Caco-2 (cell line): Measurements from ENCODE around the gene MRPS25. TPM values are rescaled to one million over a fixed set of nuclear protein-coding genes. Genes with fewer than 3 reads are reported as not detected.

ENCODE experiments used
- BruUV-seq: library from RNA; stranded (reverse); fragments of 400-500 nt; replicated peaks from 2 replicates; lab custom pipeline; 2021; lab: Mats Ljungman, UMichigan
- CTCF ChIA-PET: fragments of 300-600 bp; sonication (Branson Sonifier 250); formaldehyde crosslinking; loops from one replicate; lab custom pipeline; 2022; ENCODE audit warnings: antibody characterized with exemption; lab: Charles Lee
- POLR2A ChIA-PET: fragments of 300-600 bp; sonication (Branson Sonifier 250); formaldehyde crosslinking; loops from one replicate; lab custom pipeline; 2022; ENCODE audit warnings: antibody characterized with exemption; lab: Charles Lee
- DNase-seq, 2 experiments: peaks; one replicate each; pipeline versions ENCODE4 v3.0.0 to v3.0.0-alpha.2; 2020 to 2022
- H3K27me3 ChIP-seq: replicated peaks from 2 replicates; pipeline ENCODE4 v1.6.0; 2011; ENCODE audit warnings: low read length; ENCODE audit not compliant: control insufficient read depth, insufficient read depth
- H3K36me3 ChIP-seq: 2 replicates; pipeline ENCODE4 v1.5.1; 2011; ENCODE audit warnings: low read length; ENCODE audit not compliant: control insufficient read depth, insufficient read depth
- H3K4me1 ChIP-seq: fragments of 250-450 bp; sonication (Bioruptor Pico); 2 replicates; pipeline ENCODE4 v1.5.1; 2020; ENCODE audit warnings: mild to moderate bottlenecking
- H3K4me3 ChIP-seq: 2 replicates; pipeline ENCODE4 v1.5.1; 2011; ENCODE audit warnings: low read depth, mild to moderate bottlenecking, control low read depth, low read length
- H3K9me3 ChIP-seq: fragments of 250-450 bp; sonication (Bioruptor Pico); 2 replicates; pipeline ENCODE4 v1.5.1; 2020; ENCODE audit warnings: mild to moderate bottlenecking, moderate library complexity
- H3K27ac Mint-ChIP-seq: one replicate; pipeline ENCODE4 v1.8.0; 2022; ENCODE audit warnings: mixed read lengths; ENCODE audit not compliant: unreplicated experiment
- H3K27me3 Mint-ChIP-seq: one replicate; pipeline ENCODE4 v1.8.0; 2022; ENCODE audit warnings: mixed read lengths; ENCODE audit not compliant: insufficient read depth, unreplicated experiment
- H3K36me3 Mint-ChIP-seq: one replicate; pipeline ENCODE4 v1.8.0; 2022; ENCODE audit warnings: mild to moderate bottlenecking, mixed read lengths; ENCODE audit not compliant: insufficient read depth, unreplicated experiment
- H3K4me1 Mint-ChIP-seq: one replicate; pipeline ENCODE4 v1.8.0; 2022; ENCODE audit warnings: low read depth, mixed read lengths; ENCODE audit not compliant: unreplicated experiment
- H3K4me3 Mint-ChIP-seq: one replicate; pipeline ENCODE4 v1.8.0; 2022; ENCODE audit warnings: mild to moderate bottlenecking, moderate library complexity, mixed read lengths; ENCODE audit not compliant: unreplicated experiment
- H3K9me3 Mint-ChIP-seq: one replicate; pipeline ENCODE4 v1.8.0; 2022; ENCODE audit warnings: mixed read lengths; ENCODE audit not compliant: unreplicated experiment
- CTCF ChIP-seq, 2 experiments: fragments of 200-600 bp in 1 of 2; IDR thresholded peaks; 1 replicate in 1 of 2; 2 replicates in 1 of 2; pipeline versions ENCODE4 v1.5.1 to v1.8.0; 2011 to 2022; ENCODE audit warnings: antibody characterized with exemption in 1 of 2, control low read depth in 1 of 2, inconsistent platforms in 1 of 2, low read depth in 1 of 2, low read length in 1 of 2, mild to moderate bottlenecking in 1 of 2, moderate library complexity in 1 of 2; ENCODE audit not compliant: insufficient read depth in 1 of 2, severe bottlenecking in 1 of 2, unreplicated experiment in 1 of 2
- intact Hi-C: fragments of 100-400 bp; cut with micrococcal nuclease; formaldehyde crosslinking; loops from one replicate; pipeline ENCODE4 v1.10.0; 2022; ENCODE audit not compliant: unreplicated experiment
- total RNA-seq: library from RNA; stranded (reverse); gene quantifications from 2 replicates; pipeline ENCODE4 v1.2.3, GENCODE V29; 2022

MRPS25 gene
- total RNA-seq, 1 experiment from 2014 or later = 53.3 TPM

- CTCF ChIA-PET = interaction anchor here (1.0 kb wide), 1 partner anchor 142 kb away, joined by 3 read pairs; the partner anchor contains the start of gene CAPN7
- TF ChIP-seq CTCF (IDR thresholded peaks at IDR 0.05; ENCODE audit: insufficient read depth in 1 of 2, low read depth in 1 of 2, low read length in 1 of 2, severe bottlenecking in 1 of 2, unreplicated experiment in 1 of 2) = no peak
- intact Hi-C loops = no loop called here
- Mint-ChIP-seq H3K27ac (peak overlapping the region; percentile 96), H3K4me3 (peak overlapping the region; percentile 92), H3K9me3 (no peaks in the 10 kb centered on the region), H3K27me3 (no peaks in the 10 kb centered on the region), H3K36me3 (peaks cover 47% of the 10 kb centered on the region), H3K4me1 (peaks cover 10% of the 10 kb centered on the region)
- Histone ChIP-seq H3K4me3 (peak overlapping the region; percentile 90), H3K9me3 (no peaks in the 10 kb centered on the region), H3K4me1 (peaks cover 17% of the 10 kb centered on the region), H3K36me3 (peaks cover 2% of the 10 kb centered on the region; the same call in 1 of the 2 replicates), H3K27me3 (no peaks in the 10 kb centered on the region)
- POLR2A ChIA-PET = no interaction called here
- no peak for DNase-seq
- BruUV-seq = no TSS peak
Measured at GRCh38 chr3:15063656-15064286, 1.3 kb downstream of the MRPS25 start.

GRCh38 chr3:15063238-15063637, 1.9 kb downstream of the MRPS25 start:
- Histone ChIP-seq H3K27me3 (no peaks in the 10 kb centered on the region), H3K9me3 (no peaks in the 10 kb centered on the region), H3K36me3 (peaks cover 2% of the 10 kb centered on the region; the same call in 1 of the 2 replicates), H3K4me1 (peaks cover 17% of the 10 kb centered on the region), H3K4me3 (no peak overlapping the region)
- no TSS peak for BruUV-seq
- POLR2A ChIA-PET = no interaction called here
- intact Hi-C loops = no loop called here
- Mint-ChIP-seq H3K27ac (peak overlapping the region; percentile 70), H3K4me3 (peak overlapping the region; percentile 92), H3K4me1 (peaks cover 10% of the 10 kb centered on the region), H3K9me3 (no peaks in the 10 kb centered on the region), H3K36me3 (peaks cover 53% of the 10 kb centered on the region), H3K27me3 (no peaks in the 10 kb centered on the region)
- CTCF ChIA-PET = no interaction called here
- TF ChIP-seq CTCF (IDR thresholded peaks at IDR 0.05; ENCODE audit: insufficient read depth in 1 of 2, low read depth in 1 of 2, low read length in 1 of 2, severe bottlenecking in 1 of 2, unreplicated experiment in 1 of 2) = no peak
- DNase-seq = no peak

- no peak for DNase-seq
- POLR2A ChIA-PET = no interaction called here
- no peaks in the 10 kb centered on the region for H3K27me3 ChIP-seq
- no peak overlapping the region for H3K4me3 ChIP-seq
- intact Hi-C loops = no loop called here
- CTCF ChIA-PET = interaction anchor here (0.9 kb wide), 1 partner anchor 9 kb away, joined by 4 read pairs; no protein-coding TSS in a partner anchor
- H3K36me3 Mint-ChIP-seq = peaks cover 63% of the 10 kb centered on the region
- no TSS peak for BruUV-seq
- no peaks in the 10 kb centered on the region for H3K27me3 Mint-ChIP-seq
- peaks cover 2% of the 10 kb centered on the region; the same call in 1 of the 2 replicates for H3K36me3 ChIP-seq
- no peaks in the 10 kb centered on the region for H3K9me3 Mint-ChIP-seq
- no peak for TF ChIP-seq CTCF (IDR thresholded peaks at IDR 0.05; ENCODE audit: insufficient read depth in 1 of 2, low read depth in 1 of 2, low read length in 1 of 2, severe bottlenecking in 1 of 2, unreplicated experiment in 1 of 2)
- H3K9me3 ChIP-seq = no peaks in the 10 kb centered on the region
- H3K4me1 Mint-ChIP-seq = peaks cover 10% of the 10 kb centered on the region
- H3K27ac Mint-ChIP-seq = peak overlapping the region; percentile 25
- peaks cover 12% of the 10 kb centered on the region for H3K4me1 ChIP-seq
- no peak overlapping the region for H3K4me3 Mint-ChIP-seq
Measured at GRCh38 chr3:15060029-15060428, 5.1 kb downstream of the MRPS25 start.
